Calu3 (cell line): ENCODE measurements around the gene PTGER1. TPM values are rescaled to one million over a fixed set of nuclear protein-coding genes. Genes with fewer than 3 reads are reported as not detected.
A peak's percentile ranks its signal among the peaks of the same experiment; 100 is the strongest.

ENCODE experiments used
- BruUV-seq: library from RNA; stranded (reverse); fragments of 400-500 nt; replicated peaks from 2 replicates; lab custom pipeline; 2021; lab: Mats Ljungman, UMichigan
- CTCF ChIA-PET: fragments of 300-600 bp; sonication (Branson Sonifier 250); formaldehyde crosslinking; loops from one replicate; lab custom pipeline; 2022; ENCODE audit warnings: antibody characterized with exemption; lab: Charles Lee
- DNase-seq: peaks from one replicate; pipeline ENCODE4 v3.0.0; 2022
- H3K27ac Mint-ChIP-seq: one replicate; pipeline ENCODE4 v1.8.0; 2022; ENCODE audit warnings: mixed read lengths; ENCODE audit not compliant: unreplicated experiment
- H3K27me3 Mint-ChIP-seq: one replicate; pipeline ENCODE4 v1.8.0; 2022; ENCODE audit warnings: mixed read lengths; ENCODE audit not compliant: unreplicated experiment
- H3K36me3 Mint-ChIP-seq: one replicate; pipeline ENCODE4 v1.8.0; 2022; ENCODE audit warnings: mild to moderate bottlenecking, moderate library complexity, mixed read lengths; ENCODE audit not compliant: insufficient read depth, unreplicated experiment
- H3K4me1 Mint-ChIP-seq: one replicate; pipeline ENCODE4 v1.8.0; 2022; ENCODE audit warnings: mild to moderate bottlenecking, low read depth, mixed read lengths; ENCODE audit not compliant: unreplicated experiment
- H3K4me3 Mint-ChIP-seq: one replicate; pipeline ENCODE4 v1.8.0; 2022; ENCODE audit warnings: mild to moderate bottlenecking, low read depth, moderate library complexity, mixed read lengths; ENCODE audit not compliant: unreplicated experiment
- H3K9me3 Mint-ChIP-seq: one replicate; pipeline ENCODE4 v1.8.0; 2022; ENCODE audit warnings: low read depth, mixed read lengths; ENCODE audit not compliant: unreplicated experiment
- intact Hi-C: fragments of 100-400 bp; cut with micrococcal nuclease; formaldehyde crosslinking; loops from one replicate; pipeline ENCODE4 v1.10.0; 2022; ENCODE audit not compliant: unreplicated experiment
- total RNA-seq: library from RNA; stranded (reverse); gene quantifications from 2 replicates; pipeline ENCODE4 v1.2.3, GENCODE V29; 2022
- TF ChIP-seq, protein P1 (sequence below): fragments of 200-600 bp; IDR thresholded peaks from one replicate; pipeline ENCODE4 v1.8.0; 2022; ENCODE audit warnings: antibody characterized with exemption; ENCODE audit not compliant: unreplicated experiment

The PTGER1 gene
- total RNA-seq, 1 experiment from 2014 or later: 1.3 TPM

DNA sequence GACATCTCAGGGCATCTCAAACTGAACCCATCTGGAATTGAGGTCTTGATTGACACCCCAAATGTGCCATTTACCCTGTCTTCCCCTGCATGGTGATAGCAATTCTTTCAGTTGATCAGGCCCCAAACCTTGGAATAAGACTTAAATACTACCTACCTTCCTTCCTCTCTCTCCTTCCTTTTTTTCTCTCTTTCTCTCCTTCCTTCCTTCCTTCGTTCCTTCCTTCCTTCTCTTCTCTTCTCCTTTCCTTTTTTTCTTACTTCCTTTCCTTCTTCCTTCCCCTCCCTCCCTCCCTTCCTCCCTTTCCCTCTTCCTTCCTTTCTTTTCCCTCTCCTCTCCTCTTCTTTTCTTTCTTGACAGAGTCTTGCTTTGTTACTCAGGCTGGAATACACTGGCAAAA lies 28.1 kb upstream of the PTGER1 start:
- Mint-ChIP-seq H3K27me3 (no peaks in the 10 kb centered on the region), H3K4me3 (no peak overlapping the region), H3K9me3 (no peaks in the 10 kb centered on the region), H3K4me1 (peaks cover 42% of the 10 kb centered on the region), H3K36me3 (peaks cover 24% of the 10 kb centered on the region), H3K27ac (no peak overlapping the region)
- intact Hi-C loops: no loop called here
- BruUV-seq: no TSS peak
- CTCF ChIA-PET: no interaction called here
- DNase-seq: no peak
- TF ChIP-seq, protein P1, sequence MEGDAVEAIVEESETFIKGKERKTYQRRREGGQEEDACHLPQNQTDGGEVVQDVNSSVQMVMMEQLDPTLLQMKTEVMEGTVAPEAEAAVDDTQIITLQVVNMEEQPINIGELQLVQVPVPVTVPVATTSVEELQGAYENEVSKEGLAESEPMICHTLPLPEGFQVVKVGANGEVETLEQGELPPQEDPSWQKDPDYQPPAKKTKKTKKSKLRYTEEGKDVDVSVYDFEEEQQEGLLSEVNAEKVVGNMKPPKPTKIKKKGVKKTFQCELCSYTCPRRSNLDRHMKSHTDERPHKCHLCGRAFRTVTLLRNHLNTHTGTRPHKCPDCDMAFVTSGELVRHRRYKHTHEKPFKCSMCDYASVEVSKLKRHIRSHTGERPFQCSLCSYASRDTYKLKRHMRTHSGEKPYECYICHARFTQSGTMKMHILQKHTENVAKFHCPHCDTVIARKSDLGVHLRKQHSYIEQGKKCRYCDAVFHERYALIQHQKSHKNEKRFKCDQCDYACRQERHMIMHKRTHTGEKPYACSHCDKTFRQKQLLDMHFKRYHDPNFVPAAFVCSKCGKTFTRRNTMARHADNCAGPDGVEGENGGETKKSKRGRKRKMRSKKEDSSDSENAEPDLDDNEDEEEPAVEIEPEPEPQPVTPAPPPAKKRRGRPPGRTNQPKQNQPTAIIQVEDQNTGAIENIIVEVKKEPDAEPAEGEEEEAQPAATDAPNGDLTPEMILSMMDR: no peak

DNA sequence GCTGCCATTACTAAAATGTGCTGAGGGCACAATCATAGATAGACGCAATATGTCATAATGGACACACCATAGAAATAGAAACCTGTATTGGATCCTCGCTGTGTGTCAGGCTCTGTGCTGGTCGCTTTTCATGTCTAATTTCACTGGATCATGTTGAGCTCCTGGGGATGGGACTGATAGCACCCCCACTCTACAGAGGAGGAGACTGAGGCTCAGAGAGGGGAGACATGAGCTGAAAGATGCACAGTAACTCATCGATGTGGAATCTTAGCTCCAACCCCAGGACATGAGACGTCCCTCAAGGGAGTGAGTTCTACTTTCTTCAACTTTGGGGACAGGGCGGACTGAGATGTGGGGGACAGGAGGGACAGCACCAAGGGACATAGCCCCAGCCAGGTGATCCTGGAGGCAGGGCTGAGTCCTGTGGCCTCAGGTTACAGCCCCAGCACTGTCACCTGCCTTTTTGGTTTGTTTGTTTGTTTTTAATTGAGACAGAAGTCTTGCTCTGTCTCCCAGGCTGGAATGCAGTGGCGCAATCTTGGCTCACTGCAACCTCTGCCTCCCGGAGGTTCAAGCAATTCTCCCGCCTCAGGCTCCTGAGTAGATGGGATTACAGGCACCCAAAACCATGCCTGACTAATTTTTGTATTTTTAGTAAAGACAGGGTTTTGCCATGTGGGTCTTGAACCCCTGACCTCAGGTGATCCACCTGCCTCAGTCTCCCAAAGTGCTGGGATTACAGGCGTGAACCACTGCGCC lies 27.4 kb upstream of the PTGER1 start:
- H3K4me3 Mint-ChIP-seq: no peak overlapping the region
- CTCF ChIA-PET: interaction anchor here (0.9 kb wide), 1 partner anchor 8 kb away, joined by 4 read pairs; no protein-coding TSS in a partner anchor

DNA sequence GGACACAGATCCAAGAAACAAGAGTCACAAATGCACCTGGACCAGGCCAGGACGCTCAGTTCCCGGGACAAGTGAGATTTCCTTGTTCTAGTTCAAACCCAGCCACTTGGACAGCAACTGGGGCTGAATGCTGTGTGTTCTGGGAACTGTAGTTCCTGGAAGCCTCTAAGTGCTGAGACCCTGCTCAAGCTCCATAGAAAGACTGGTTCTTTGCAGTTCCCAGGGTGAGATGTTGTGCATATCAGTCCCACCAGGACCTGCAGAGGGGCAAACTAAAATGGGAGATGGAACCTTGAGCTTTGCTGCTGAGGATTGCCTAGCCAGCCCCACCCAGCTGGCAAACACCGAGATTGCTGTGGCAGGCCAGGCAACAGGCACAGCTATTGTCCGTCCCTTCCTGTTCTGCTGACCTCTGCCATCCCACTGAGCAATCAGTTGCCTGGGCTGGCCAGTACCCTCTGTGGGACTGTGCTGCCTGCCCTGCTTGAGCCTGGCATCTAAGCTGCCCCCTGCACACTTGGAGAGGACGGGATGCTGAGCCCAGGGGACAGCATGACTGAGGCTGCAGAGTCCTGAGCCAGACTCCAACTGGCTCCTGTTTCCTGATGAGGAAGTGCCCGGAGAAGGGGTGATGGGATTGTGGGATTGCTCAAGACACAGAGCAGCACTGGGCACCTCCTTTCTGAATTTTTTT lies 22.2 kb upstream of the PTGER1 start:
- TF ChIP-seq, protein P1: no peak
- H3K4me3 Mint-ChIP-seq: peak overlapping the region; percentile 51
- BruUV-seq: no TSS peak
- intact Hi-C loops: no loop called here
- CTCF ChIA-PET: interaction anchor here (0.6 to 2.3 kb wide), 2 partner anchors 8 to 559 kb away, joined by 5 to 12 read pairs; no protein-coding TSS in a partner anchor
- H3K27me3 Mint-ChIP-seq: no peaks in the 10 kb centered on the region
- peak overlapping the region; percentile 89 for H3K27ac Mint-ChIP-seq
- no peaks in the 10 kb centered on the region for H3K9me3 Mint-ChIP-seq
- DNase-seq: peak; percentile 64
- peaks cover 43% of the 10 kb centered on the region for H3K36me3 Mint-ChIP-seq
- peaks cover 21% of the 10 kb centered on the region for H3K4me1 Mint-ChIP-seq

More for the DNA sequence above, 27.4 kb upstream of the PTGER1 start:
- no peak for DNase-seq
- no peaks in the 10 kb centered on the region for H3K27me3 Mint-ChIP-seq
- no peak overlapping the region for H3K27ac Mint-ChIP-seq
- H3K4me1 Mint-ChIP-seq: peaks cover 44% of the 10 kb centered on the region
- peaks cover 20% of the 10 kb centered on the region for H3K36me3 Mint-ChIP-seq
- BruUV-seq: no TSS peak
- TF ChIP-seq, protein P1: no peak
- no peaks in the 10 kb centered on the region for H3K9me3 Mint-ChIP-seq
- intact Hi-C loops: no loop called here

DNA sequence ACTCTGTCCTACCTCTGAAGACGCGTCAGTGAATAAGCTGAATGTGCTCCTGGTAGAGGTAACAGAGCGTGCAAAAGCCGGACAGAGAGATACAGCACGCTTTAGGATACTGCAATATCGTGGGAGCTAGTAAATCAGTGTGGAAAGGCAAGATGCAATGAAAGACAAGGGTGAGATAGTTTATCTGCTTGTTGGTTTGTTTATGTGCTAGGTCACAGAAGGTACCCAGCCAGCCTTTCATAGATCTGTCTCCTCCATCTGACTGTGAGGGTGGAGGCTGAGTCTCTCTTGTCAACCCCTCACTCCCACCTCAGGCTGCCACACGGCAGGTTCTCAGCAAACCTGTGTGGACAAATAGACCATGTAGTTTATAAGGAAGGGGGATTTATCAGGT lies 21.7 kb upstream of the PTGER1 start:
- no peak for DNase-seq
- Mint-ChIP-seq H3K27ac (peak overlapping the region; percentile 89), H3K36me3 (peaks cover 46% of the 10 kb centered on the region), H3K4me1 (peaks cover 19% of the 10 kb centered on the region), H3K9me3 (no peaks in the 10 kb centered on the region), H3K27me3 (no peaks in the 10 kb centered on the region), H3K4me3 (peak overlapping the region; percentile 73)
- CTCF ChIA-PET: interaction anchor here (1.0 to 2.3 kb wide), 2 partner anchors 9 to 13 kb away, joined by 3 to 12 read pairs; no protein-coding TSS in a partner anchor
- BruUV-seq: TSS peak; percentile 81
- intact Hi-C loops: no loop called here
- TF ChIP-seq, protein P1: no peak
